COLO829 (cell line): Measurements from ENCODE around the gene ANKRD10.
"Not testable (repeated sequence)": the region's sequence is repeated elsewhere in the genome, so short reads cannot be mapped to it uniquely, and the experiment has no call there.

Experiments used
- DNase-seq: peaks from one replicate; pipeline ENCODE4 v3.0.0; 2012; ENCODE audit warnings: low spot score

Gene ANKRD10

GRCh38 chr13:110915057-110915873 is at the start of gene ANKRD10:
Gene ANKRD10 (minus strand): TSS chr13:110915069. CDS start chr13:110914934, 135 bp downstream.
- DNase-seq, result peak; percentile 98

- no peak for DNase-seq
Observed at GRCh38 chr13:110964229-110965037, 49.6 kb upstream of the ANKRD10 start.

- no peak for DNase-seq
Observed at GRCh38 chr13:110963554-110963970, 48.7 kb upstream of the ANKRD10 start.

- DNase-seq, result no peak
Observed at GRCh38 chr13:110961959-110962358, 47.1 kb upstream of the ANKRD10 start.

- DNase-seq, result no peak
Observed at GRCh38 chr13:110960204-110960603, 45.3 kb upstream of the ANKRD10 start.

- DNase-seq, result no peak
Observed at GRCh38 chr13:110957931-110958330, 43.1 kb upstream of the ANKRD10 start.

- DNase-seq, result no peak
Observed at GRCh38 chr13:110957181-110957884, 42.5 kb upstream of the ANKRD10 start.

GRCh38 chr13:110956216-110956615 is 41.3 kb upstream of the ANKRD10 start:
- DNase-seq, result not testable (repeated sequence)

GRCh38 chr13:110955608-110956007 is 40.7 kb upstream of the ANKRD10 start:
- DNase-seq, result not testable (repeated sequence)

- peak; percentile 66 for DNase-seq
Observed at GRCh38 chr13:110955072-110955503, 40.2 kb upstream of the ANKRD10 start.

- not testable (repeated sequence) for DNase-seq
Observed at GRCh38 chr13:110954533-110954920, 39.7 kb upstream of the ANKRD10 start.

GRCh38 chr13:110953833-110954532 is 39.1 kb upstream of the ANKRD10 start:
- no peak for DNase-seq

- DNase-seq, result no peak
Observed at GRCh38 chr13:110953416-110953815, 38.5 kb upstream of the ANKRD10 start.

- not testable (repeated sequence) for DNase-seq
Observed at GRCh38 chr13:110952135-110952534, 37.3 kb upstream of the ANKRD10 start.

GRCh38 chr13:110950819-110951570 is 36.1 kb upstream of the ANKRD10 start:
- DNase-seq, result no peak

- no peak for DNase-seq
Observed at GRCh38 chr13:110950356-110950755, 35.5 kb upstream of the ANKRD10 start.

GRCh38 chr13:110949628-110950027 is 34.8 kb upstream of the ANKRD10 start:
- DNase-seq, result no peak

GRCh38 chr13:110949116-110949515 is 34.2 kb upstream of the ANKRD10 start:
- no peak for DNase-seq

GRCh38 chr13:110947338-110947737 is 32.5 kb upstream of the ANKRD10 start:
- not testable (repeated sequence) for DNase-seq

GRCh38 chr13:110945928-110946570 is 31.2 kb upstream of the ANKRD10 start:
- DNase-seq, result no peak
